DND-41 (cell line): Measurements from ENCODE around the gene SPPL2C.

ENCODE experiments used
- EZH2 ChIP-seq: IDR thresholded peaks from 3 replicates; pipeline ENCODE4 v1.6.1; 2012; ENCODE audit warnings: borderline replicate concordance, low read depth, mild to moderate bottlenecking, moderate library complexity, low read length, inconsistent platforms; ENCODE audit not compliant: severe bottlenecking
- TF ChIP-seq, protein P1 (sequence below): IDR thresholded peaks from 2 replicates; pipeline ENCODE4 v1.5.1; 2012; ENCODE audit warnings: borderline replicate concordance, low read length, moderate library complexity, mild to moderate bottlenecking; ENCODE audit not compliant: poor library complexity, severe bottlenecking; ENCODE audit errors: extremely low read depth

GRCh38 chr17:45848868-45849535 is 4.3 kb downstream of the SPPL2C start:
- TF ChIP-seq EZH2, result no peak
- TF ChIP-seq, protein P1, sequence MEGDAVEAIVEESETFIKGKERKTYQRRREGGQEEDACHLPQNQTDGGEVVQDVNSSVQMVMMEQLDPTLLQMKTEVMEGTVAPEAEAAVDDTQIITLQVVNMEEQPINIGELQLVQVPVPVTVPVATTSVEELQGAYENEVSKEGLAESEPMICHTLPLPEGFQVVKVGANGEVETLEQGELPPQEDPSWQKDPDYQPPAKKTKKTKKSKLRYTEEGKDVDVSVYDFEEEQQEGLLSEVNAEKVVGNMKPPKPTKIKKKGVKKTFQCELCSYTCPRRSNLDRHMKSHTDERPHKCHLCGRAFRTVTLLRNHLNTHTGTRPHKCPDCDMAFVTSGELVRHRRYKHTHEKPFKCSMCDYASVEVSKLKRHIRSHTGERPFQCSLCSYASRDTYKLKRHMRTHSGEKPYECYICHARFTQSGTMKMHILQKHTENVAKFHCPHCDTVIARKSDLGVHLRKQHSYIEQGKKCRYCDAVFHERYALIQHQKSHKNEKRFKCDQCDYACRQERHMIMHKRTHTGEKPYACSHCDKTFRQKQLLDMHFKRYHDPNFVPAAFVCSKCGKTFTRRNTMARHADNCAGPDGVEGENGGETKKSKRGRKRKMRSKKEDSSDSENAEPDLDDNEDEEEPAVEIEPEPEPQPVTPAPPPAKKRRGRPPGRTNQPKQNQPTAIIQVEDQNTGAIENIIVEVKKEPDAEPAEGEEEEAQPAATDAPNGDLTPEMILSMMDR, result no peak
